Measurements from ENCODE around the gene GPRC5B. TPM values are rescaled to one million over a fixed set of nuclear protein-coding genes. Genes with fewer than 3 reads are reported as not detected.

GPRC5B gene, protein sequence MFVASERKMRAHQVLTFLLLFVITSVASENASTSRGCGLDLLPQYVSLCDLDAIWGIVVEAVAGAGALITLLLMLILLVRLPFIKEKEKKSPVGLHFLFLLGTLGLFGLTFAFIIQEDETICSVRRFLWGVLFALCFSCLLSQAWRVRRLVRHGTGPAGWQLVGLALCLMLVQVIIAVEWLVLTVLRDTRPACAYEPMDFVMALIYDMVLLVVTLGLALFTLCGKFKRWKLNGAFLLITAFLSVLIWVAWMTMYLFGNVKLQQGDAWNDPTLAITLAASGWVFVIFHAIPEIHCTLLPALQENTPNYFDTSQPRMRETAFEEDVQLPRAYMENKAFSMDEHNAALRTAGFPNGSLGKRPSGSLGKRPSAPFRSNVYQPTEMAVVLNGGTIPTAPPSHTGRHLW
- total RNA-seq, result 58.5 and 59.3 TPM in 2 replicates
- long read RNA-seq, full-length matches to known transcripts, result 7 of 15 reads
- long read RNA-seq, partial matches to known transcripts, result 4 of 15 reads
- long read RNA-seq, other reads (novel, unspliced or antisense), result 4 of 15 reads

DNA sequence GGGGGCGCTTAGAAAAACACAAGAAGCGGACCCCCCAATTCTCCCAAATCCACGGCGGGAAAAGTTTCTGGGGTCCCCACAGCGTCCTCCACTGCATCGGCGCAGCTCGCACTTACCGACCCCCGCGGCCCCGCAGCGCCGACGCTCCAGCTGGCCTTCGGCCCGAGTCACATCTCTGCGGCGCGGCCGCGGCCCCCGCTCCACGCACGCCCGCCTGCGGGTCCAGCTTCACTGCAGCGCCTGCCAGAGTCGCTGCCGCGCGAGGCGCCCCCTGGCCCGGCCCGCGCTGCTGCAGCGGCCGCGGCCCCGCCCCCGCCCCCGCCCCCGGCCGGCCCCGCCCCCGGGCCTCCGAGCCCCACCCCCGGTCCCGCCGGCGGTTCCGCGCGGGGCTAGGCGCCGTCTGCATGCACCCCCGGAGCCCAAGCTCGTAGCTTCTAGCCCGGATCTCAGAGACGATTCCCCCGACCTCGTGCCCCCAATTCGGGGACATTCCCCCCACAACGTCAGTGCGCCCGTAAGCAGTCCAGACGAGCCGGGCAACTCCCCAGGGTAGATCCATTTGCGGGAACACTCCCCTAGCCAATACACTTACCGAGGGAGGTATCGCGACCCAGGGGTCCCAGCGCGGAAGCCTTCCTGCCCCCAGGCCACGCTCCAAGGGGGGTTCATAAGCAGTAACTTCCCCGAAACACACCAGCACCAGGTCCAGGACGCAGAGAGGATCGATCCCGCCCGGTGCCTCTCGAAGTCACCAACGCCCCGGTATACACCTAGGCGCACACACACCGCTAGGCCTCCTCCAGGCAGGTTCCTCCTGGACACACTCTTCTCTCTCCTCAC, at the start of gene GPRC5B:
Gene GPRC5B, minus strand, starts transcription at position 238 of the 840 bp plus-strand sequence. CDS start 12,003 bp downstream, outside the sequence.
- H3K27me3 Mint-ChIP-seq (ENCODE audit: low read depth), result peaks cover 7% of the 10 kb centered on the region
- peaks cover 30% of the 10 kb centered on the region for H3K4me1 Mint-ChIP-seq
- H3K36me3 Mint-ChIP-seq (ENCODE audit: low read depth), result peaks cover 3% of the 10 kb centered on the region
- DNase-seq (ENCODE audit: low read depth, low spot score), result peak; percentile 33
- peak within 1 kb of the TSS; percentile 98 for H3K4me3 Mint-ChIP-seq
- H3K27ac Mint-ChIP-seq (ENCODE audit: unreplicated experiment), result no peak within 1 kb of the TSS
- TF ChIP-seq, protein P1, sequence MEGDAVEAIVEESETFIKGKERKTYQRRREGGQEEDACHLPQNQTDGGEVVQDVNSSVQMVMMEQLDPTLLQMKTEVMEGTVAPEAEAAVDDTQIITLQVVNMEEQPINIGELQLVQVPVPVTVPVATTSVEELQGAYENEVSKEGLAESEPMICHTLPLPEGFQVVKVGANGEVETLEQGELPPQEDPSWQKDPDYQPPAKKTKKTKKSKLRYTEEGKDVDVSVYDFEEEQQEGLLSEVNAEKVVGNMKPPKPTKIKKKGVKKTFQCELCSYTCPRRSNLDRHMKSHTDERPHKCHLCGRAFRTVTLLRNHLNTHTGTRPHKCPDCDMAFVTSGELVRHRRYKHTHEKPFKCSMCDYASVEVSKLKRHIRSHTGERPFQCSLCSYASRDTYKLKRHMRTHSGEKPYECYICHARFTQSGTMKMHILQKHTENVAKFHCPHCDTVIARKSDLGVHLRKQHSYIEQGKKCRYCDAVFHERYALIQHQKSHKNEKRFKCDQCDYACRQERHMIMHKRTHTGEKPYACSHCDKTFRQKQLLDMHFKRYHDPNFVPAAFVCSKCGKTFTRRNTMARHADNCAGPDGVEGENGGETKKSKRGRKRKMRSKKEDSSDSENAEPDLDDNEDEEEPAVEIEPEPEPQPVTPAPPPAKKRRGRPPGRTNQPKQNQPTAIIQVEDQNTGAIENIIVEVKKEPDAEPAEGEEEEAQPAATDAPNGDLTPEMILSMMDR (conservative IDR thresholded peaks at IDR 0.05), result peak; percentile 22
- H3K9me3 Mint-ChIP-seq, result no peaks in the 10 kb centered on the region

DNA sequence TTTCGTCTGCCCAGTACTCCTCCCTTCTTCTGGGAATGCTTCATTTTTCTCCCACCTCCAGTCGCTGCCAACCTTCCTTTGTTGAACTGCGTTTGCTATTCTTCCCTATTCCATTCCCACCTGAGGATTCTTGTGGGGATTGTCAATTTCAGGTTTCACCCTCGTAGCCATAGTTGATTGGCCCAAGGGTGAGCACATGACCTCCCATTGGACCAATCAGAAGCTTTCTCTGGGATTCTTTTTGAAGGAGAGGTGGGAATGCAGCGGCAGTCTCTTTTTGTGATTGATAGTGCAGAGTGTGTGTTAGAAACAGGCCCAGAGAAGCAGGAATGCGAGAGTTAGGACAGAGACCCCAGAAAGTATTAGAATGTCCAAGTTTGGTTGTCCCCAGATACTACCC, 49.1 kb upstream of the GPRC5B start:
- no peak for DNase-seq (ENCODE audit: low read depth, low spot score)
- H3K4me3 Mint-ChIP-seq, result no peak overlapping the region
- H3K4me1 Mint-ChIP-seq, result no peaks in the 10 kb centered on the region
- H3K36me3 Mint-ChIP-seq (ENCODE audit: low read depth), result no peaks in the 10 kb centered on the region
- TF ChIP-seq, protein P1 (conservative IDR thresholded peaks at IDR 0.05), result no peak
- no peak overlapping the region for H3K27ac Mint-ChIP-seq (ENCODE audit: unreplicated experiment)
- H3K9me3 Mint-ChIP-seq, result peaks cover 3% of the 10 kb centered on the region
- peaks cover 12% of the 10 kb centered on the region for H3K27me3 Mint-ChIP-seq (ENCODE audit: low read depth)

DNA sequence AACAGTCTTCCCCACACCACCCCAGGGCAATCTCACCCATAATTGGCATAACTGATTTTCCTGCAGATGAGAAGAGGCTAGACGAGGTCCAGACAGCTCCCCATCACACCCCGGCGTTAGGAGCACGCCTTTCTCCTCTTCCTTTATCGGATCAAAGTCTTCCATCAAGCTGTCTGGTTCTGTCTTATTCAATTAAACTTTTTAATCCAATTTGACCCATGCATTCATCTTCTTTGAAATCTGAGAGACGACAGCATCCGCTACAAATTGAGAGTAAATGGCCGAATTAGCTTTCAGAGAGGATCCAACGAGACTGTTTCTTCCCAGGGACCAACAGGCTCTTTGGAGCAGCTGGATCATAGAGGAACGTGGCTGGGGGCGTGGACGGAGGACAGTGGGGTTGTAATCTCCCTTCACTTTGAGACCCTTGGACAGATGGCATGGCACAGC, 44.4 kb upstream of the GPRC5B start:
- H3K27me3 Mint-ChIP-seq (ENCODE audit: low read depth), result peaks cover 16% of the 10 kb centered on the region
- no peak overlapping the region for H3K4me3 Mint-ChIP-seq
- H3K4me1 Mint-ChIP-seq, result peaks cover 9% of the 10 kb centered on the region
- TF ChIP-seq, protein P1 (conservative IDR thresholded peaks at IDR 0.05), result no peak
- no peak overlapping the region for H3K27ac Mint-ChIP-seq (ENCODE audit: unreplicated experiment)
- no peak for DNase-seq (ENCODE audit: low read depth, low spot score)
- no peaks in the 10 kb centered on the region for H3K36me3 Mint-ChIP-seq (ENCODE audit: low read depth)
- peaks cover 7% of the 10 kb centered on the region for H3K9me3 Mint-ChIP-seq

DNA sequence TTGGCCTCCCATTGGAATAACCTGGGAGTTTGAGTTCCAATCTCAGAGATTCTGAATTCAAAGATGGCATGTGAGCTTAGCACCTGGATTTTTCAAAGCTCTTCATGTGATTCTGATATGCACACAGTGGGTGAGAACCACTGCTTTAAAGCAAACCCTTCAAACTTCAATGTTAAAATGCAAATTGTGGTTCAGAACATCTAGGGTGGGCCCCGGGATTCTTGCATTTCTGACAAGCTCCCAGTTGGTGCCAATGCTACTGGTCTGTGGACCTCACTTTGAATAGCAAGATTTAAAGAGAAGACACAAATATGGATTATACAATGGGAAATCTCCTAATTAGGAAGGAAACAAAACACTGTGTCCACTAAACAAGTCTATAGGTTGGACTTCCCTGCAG, 43.8 kb upstream of the GPRC5B start:
- Mint-ChIP-seq H3K4me1 (peaks cover 9% of the 10 kb centered on the region), H3K36me3 (ENCODE audit: low read depth) (no peaks in the 10 kb centered on the region), H3K9me3 (peaks cover 4% of the 10 kb centered on the region), H3K27ac (ENCODE audit: unreplicated experiment) (no peak overlapping the region), H3K4me3 (no peak overlapping the region), H3K27me3 (ENCODE audit: low read depth) (peaks cover 13% of the 10 kb centered on the region)
- no peak for DNase-seq (ENCODE audit: low read depth, low spot score)
- TF ChIP-seq, protein P1 (conservative IDR thresholded peaks at IDR 0.05), result no peak
